ENCODE data around the gene MCTP1.
"Not testable (repeated sequence)": the region's sequence is repeated elsewhere in the genome, so short reads cannot be mapped to it uniquely, and the experiment has no call there.

The MCTP1 gene

GRCh38 chr5:95181644-95182043, 103.2 kb downstream of the MCTP1 start:
- DNase-seq (ENCODE audit: low read depth) = no peak

GRCh38 chr5:95178046-95178651, 106.7 kb downstream of the MCTP1 start:
- DNase-seq (ENCODE audit: low read depth) = no peak

- no peak for DNase-seq (ENCODE audit: low read depth)
Observed at GRCh38 chr5:95177456-95177855, 107.4 kb downstream of the MCTP1 start.

- DNase-seq (ENCODE audit: low read depth) = no peak
Observed at GRCh38 chr5:95175106-95175505, 109.8 kb downstream of the MCTP1 start.

GRCh38 chr5:95172659-95173058, 112.2 kb downstream of the MCTP1 start:
- no peak for DNase-seq (ENCODE audit: low read depth)

- no peak for DNase-seq (ENCODE audit: low read depth)
Observed at GRCh38 chr5:95164861-95165260, 120.0 kb downstream of the MCTP1 start.

- DNase-seq (ENCODE audit: low read depth) = no peak
Observed at GRCh38 chr5:95163079-95163478, 121.8 kb downstream of the MCTP1 start.

- no peak for DNase-seq (ENCODE audit: low read depth)
Observed at GRCh38 chr5:95162231-95162992, 122.5 kb downstream of the MCTP1 start.

- no peak for DNase-seq (ENCODE audit: low read depth)
Observed at GRCh38 chr5:95159603-95160002, 125.3 kb downstream of the MCTP1 start.

- DNase-seq (ENCODE audit: low read depth) = no peak
Observed at GRCh38 chr5:95155888-95156287, 129.0 kb downstream of the MCTP1 start.

- DNase-seq (ENCODE audit: low read depth) = no peak
Observed at GRCh38 chr5:95153511-95153910, 131.4 kb downstream of the MCTP1 start.

- DNase-seq (ENCODE audit: low read depth) = no peak
Observed at GRCh38 chr5:95152535-95152934, 132.4 kb downstream of the MCTP1 start.

- DNase-seq (ENCODE audit: low read depth) = no peak
Observed at GRCh38 chr5:95152131-95152530, 132.8 kb downstream of the MCTP1 start.

GRCh38 chr5:95151694-95152093, 133.2 kb downstream of the MCTP1 start:
- DNase-seq (ENCODE audit: low read depth) = no peak

GRCh38 chr5:95149387-95149786, 135.5 kb downstream of the MCTP1 start:
- no peak for DNase-seq (ENCODE audit: low read depth)

GRCh38 chr5:95148453-95148852, 136.4 kb downstream of the MCTP1 start:
- DNase-seq (ENCODE audit: low read depth) = no peak

- not testable (repeated sequence) for DNase-seq (ENCODE audit: low read depth)
Observed at GRCh38 chr5:95143858-95144257, 141.0 kb downstream of the MCTP1 start.

GRCh38 chr5:95142145-95142544, 142.7 kb downstream of the MCTP1 start:
- DNase-seq (ENCODE audit: low read depth) = no peak

GRCh38 chr5:95141141-95141540, 143.8 kb downstream of the MCTP1 start:
- DNase-seq (ENCODE audit: low read depth) = no peak

- no peak for DNase-seq (ENCODE audit: low read depth)
Observed at GRCh38 chr5:95134326-95134725, 150.6 kb downstream of the MCTP1 start.

GRCh38 chr5:95132096-95132495, 152.8 kb downstream of the MCTP1 start:
- no peak for DNase-seq (ENCODE audit: low read depth)

GRCh38 chr5:95130941-95131340, 154.0 kb downstream of the MCTP1 start:
- no peak for DNase-seq (ENCODE audit: low read depth)

- no peak for DNase-seq (ENCODE audit: low read depth)
Observed at GRCh38 chr5:95124731-95125130, 160.2 kb downstream of the MCTP1 start.

GRCh38 chr5:95124101-95124500, 160.8 kb downstream of the MCTP1 start:
- DNase-seq (ENCODE audit: low read depth) = no peak
